Upper lobe of right lung (tissue), 1 donor: ENCODE data around the gene CENPB. TPM values are rescaled to one million over a fixed set of nuclear protein-coding genes. Genes with fewer than 3 reads are reported as not detected.
A peak's percentile ranks its signal among the peaks of the same experiment; 100 is the strongest.

ENCODE experiments used
- ATAC-seq: fragments of 200-7000 bp; cut with Tn5 transposase; one replicate; pipeline ENCODE4 v1.9.1; 2020; ENCODE audit warnings: mild to moderate bottlenecking, moderate library complexity
- DNase-seq: peaks from one replicate; pipeline ENCODE4 v3.0.0-alpha.2; 2020
- H3K27ac ChIP-seq: fragments of 200-600 bp; one replicate; pipeline ENCODE4 v1.8.0; 2022
- H3K27me3 ChIP-seq: fragments of 200-600 bp; one replicate; pipeline ENCODE4 v1.8.0; 2022; ENCODE audit warnings: mild to moderate bottlenecking
- H3K36me3 ChIP-seq: fragments of 200-600 bp; one replicate; pipeline ENCODE4 v1.8.0; 2022
- H3K4me1 ChIP-seq: fragments of 200-600 bp; one replicate; pipeline ENCODE4 v1.8.0; 2022
- H3K4me3 ChIP-seq: fragments of 200-600 bp; one replicate; pipeline ENCODE4 v1.8.0; 2022; ENCODE audit warnings: mild to moderate bottlenecking
- H3K9me3 ChIP-seq: fragments of 200-600 bp; one replicate; pipeline ENCODE4 v1.8.0; 2022
- intact Hi-C: fragments of 100-400 bp; cut with DNase I; formaldehyde crosslinking; loops from one replicate; pipeline ENCODE4 v1.11.0; 2022
- total RNA-seq: library from RNA; stranded (reverse); fragmentation: NEBNext Ultra II Directional; extraction: Animal tissue kit (Norgen Biotek cat#: 25700); gene quantifications from one replicate; pipeline ENCODE4 v1.2.1, GENCODE V29; 2021
- TF ChIP-seq, protein P1 (sequence below): fragments of 200-600 bp; IDR thresholded peaks from one replicate; pipeline ENCODE4 v1.8.0; 2022; ENCODE audit warnings: antibody characterized with exemption
- donor health status: DM: no; HTN: yes; CAD: no; lungs with severe emphysema.

Gene CENPB
- total RNA-seq, 1 donor from 2014 or later: 94.6 TPM

DNA sequence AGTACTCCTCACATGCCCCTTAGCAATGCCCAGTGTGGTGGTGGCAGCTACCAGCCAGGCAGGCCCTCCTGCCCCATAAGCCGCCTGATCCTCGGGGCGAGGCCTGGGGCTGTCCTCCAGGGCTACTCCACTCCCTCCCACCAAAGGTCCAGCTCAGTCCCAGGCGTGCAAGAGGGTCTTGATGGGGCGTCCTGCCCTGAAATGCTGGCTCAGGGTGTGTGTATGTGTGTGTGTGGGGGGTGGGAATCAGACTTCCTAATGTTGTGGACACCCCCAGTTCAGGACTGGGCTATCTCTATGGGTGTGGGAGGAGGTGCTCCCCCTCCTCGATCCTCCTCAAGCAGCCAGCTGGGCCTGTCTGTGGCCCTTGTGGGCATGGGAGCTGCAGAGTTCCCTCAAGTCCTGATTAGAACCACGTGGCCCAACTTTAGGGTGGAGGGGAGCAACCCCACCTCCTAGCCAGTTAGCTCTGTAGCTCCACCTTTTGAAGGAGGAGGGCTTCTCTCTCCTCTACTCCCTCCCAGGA lies 46.6 kb downstream of the CENPB start:
- Histone ChIP-seq H3K27ac (peak overlapping the region; percentile 63), H3K27me3 (no peaks in the 10 kb centered on the region), H3K4me1 (peaks cover 28% of the 10 kb centered on the region), H3K9me3 (no peaks in the 10 kb centered on the region), H3K36me3 (no peaks in the 10 kb centered on the region), H3K4me3 (no peak overlapping the region)
- DNase-seq (no peak), ATAC-seq (no peak)
- TF ChIP-seq, protein P1, sequence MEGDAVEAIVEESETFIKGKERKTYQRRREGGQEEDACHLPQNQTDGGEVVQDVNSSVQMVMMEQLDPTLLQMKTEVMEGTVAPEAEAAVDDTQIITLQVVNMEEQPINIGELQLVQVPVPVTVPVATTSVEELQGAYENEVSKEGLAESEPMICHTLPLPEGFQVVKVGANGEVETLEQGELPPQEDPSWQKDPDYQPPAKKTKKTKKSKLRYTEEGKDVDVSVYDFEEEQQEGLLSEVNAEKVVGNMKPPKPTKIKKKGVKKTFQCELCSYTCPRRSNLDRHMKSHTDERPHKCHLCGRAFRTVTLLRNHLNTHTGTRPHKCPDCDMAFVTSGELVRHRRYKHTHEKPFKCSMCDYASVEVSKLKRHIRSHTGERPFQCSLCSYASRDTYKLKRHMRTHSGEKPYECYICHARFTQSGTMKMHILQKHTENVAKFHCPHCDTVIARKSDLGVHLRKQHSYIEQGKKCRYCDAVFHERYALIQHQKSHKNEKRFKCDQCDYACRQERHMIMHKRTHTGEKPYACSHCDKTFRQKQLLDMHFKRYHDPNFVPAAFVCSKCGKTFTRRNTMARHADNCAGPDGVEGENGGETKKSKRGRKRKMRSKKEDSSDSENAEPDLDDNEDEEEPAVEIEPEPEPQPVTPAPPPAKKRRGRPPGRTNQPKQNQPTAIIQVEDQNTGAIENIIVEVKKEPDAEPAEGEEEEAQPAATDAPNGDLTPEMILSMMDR: no peak
- intact Hi-C loops: no loop called here

GRCh38 chr20:3739054-3739925 lies 47.2 kb downstream of the CENPB start:
- ATAC-seq: peak; percentile 55
- intact Hi-C loops: no loop called here
- no peaks in the 10 kb centered on the region for H3K9me3 ChIP-seq
- H3K4me3 ChIP-seq: no peak overlapping the region
- H3K36me3 ChIP-seq: no peaks in the 10 kb centered on the region
- H3K27ac ChIP-seq: peak overlapping the region; percentile 63
- TF ChIP-seq, protein P1: no peak
- H3K27me3 ChIP-seq: no peaks in the 10 kb centered on the region
- DNase-seq: no peak
- H3K4me1 ChIP-seq: peaks cover 24% of the 10 kb centered on the region

- no peaks in the 10 kb centered on the region for H3K36me3 ChIP-seq
- peaks cover under 1% of the 10 kb centered on the region for H3K27me3 ChIP-seq
- H3K27ac ChIP-seq: no peak overlapping the region
- TF ChIP-seq, protein P1: no peak
- H3K9me3 ChIP-seq: no peaks in the 10 kb centered on the region
- peaks cover 24% of the 10 kb centered on the region for H3K4me1 ChIP-seq
- ATAC-seq (no peak), DNase-seq (no peak)
- H3K4me3 ChIP-seq: no peak overlapping the region
- intact Hi-C loops: no loop called here
Measured at GRCh38 chr20:3738111-3739053, 48.2 kb downstream of the CENPB start.

GRCh38 chr20:3735768-3736167 lies 50.8 kb downstream of the CENPB start:
- intact Hi-C loops: no loop called here
- Histone ChIP-seq H3K27me3 (peaks cover 8% of the 10 kb centered on the region), H3K4me3 (no peak overlapping the region), H3K36me3 (no peaks in the 10 kb centered on the region), H3K9me3 (no peaks in the 10 kb centered on the region), H3K27ac (no peak overlapping the region), H3K4me1 (peaks cover 24% of the 10 kb centered on the region)
- DNase-seq (no peak), ATAC-seq (no peak)
- TF ChIP-seq, protein P1: no peak

GRCh38 chr20:3734111-3734843 lies 52.3 kb downstream of the CENPB start:
- TF ChIP-seq, protein P1: no peak
- H3K36me3 ChIP-seq: no peaks in the 10 kb centered on the region
- DNase-seq: peak; percentile 76
- peak overlapping the region; percentile 76 for H3K27ac ChIP-seq
- H3K27me3 ChIP-seq: peaks cover 8% of the 10 kb centered on the region
- H3K4me1 ChIP-seq: peaks cover 15% of the 10 kb centered on the region
- H3K9me3 ChIP-seq: no peaks in the 10 kb centered on the region
- intact Hi-C loops: no loop called here
- ATAC-seq: peak; percentile 56
- H3K4me3 ChIP-seq: peak overlapping the region; percentile 50
